ENCODE data around the gene TAPT1.
"Not testable (repeated sequence)": the region's sequence is repeated elsewhere in the genome, so short reads cannot be mapped to it uniquely, and the experiment has no call there.

The TAPT1 gene

GRCh38 chr4:16169490-16169889 is 56.8 kb downstream of the TAPT1 start:
- no peak for DNase-seq (ENCODE audit: low read depth)

GRCh38 chr4:16168710-16169388 is 57.4 kb downstream of the TAPT1 start:
- no peak for DNase-seq (ENCODE audit: low read depth)

- no peak for DNase-seq (ENCODE audit: low read depth)
Observed at GRCh38 chr4:16168144-16168543, 58.1 kb downstream of the TAPT1 start.

GRCh38 chr4:16165931-16166330 is 60.3 kb downstream of the TAPT1 start:
- no peak for DNase-seq (ENCODE audit: low read depth)

- DNase-seq (ENCODE audit: low read depth) = no peak
Observed at GRCh38 chr4:16162891-16163290, 63.4 kb downstream of the TAPT1 start.

- DNase-seq (ENCODE audit: low read depth) = no peak
Observed at GRCh38 chr4:16161851-16162408, 64.3 kb downstream of the TAPT1 start.

- peak; percentile 32 for DNase-seq (ENCODE audit: low read depth)
Observed at GRCh38 chr4:16160457-16160856, 65.8 kb downstream of the TAPT1 start.

GRCh38 chr4:16159286-16159685 is 67.0 kb downstream of the TAPT1 start:
- no peak for DNase-seq (ENCODE audit: low read depth)

GRCh38 chr4:16158504-16158852 is 67.8 kb downstream of the TAPT1 start:
- DNase-seq (ENCODE audit: low read depth) = no peak

GRCh38 chr4:16157609-16158503 is 68.4 kb downstream of the TAPT1 start:
- no peak for DNase-seq (ENCODE audit: low read depth)

- DNase-seq (ENCODE audit: low read depth) = no peak
Observed at GRCh38 chr4:16155528-16156169, 70.6 kb downstream of the TAPT1 start.

- DNase-seq (ENCODE audit: low read depth) = no peak
Observed at GRCh38 chr4:16154451-16154850, 71.8 kb downstream of the TAPT1 start.

GRCh38 chr4:16150716-16151115 is 75.6 kb downstream of the TAPT1 start:
- DNase-seq (ENCODE audit: low read depth) = no peak

GRCh38 chr4:16144913-16145312 is 81.4 kb downstream of the TAPT1 start:
- DNase-seq (ENCODE audit: low read depth) = not testable (repeated sequence)

GRCh38 chr4:16142598-16143310 is 83.5 kb downstream of the TAPT1 start:
- no peak for DNase-seq (ENCODE audit: low read depth)

- no peak for DNase-seq (ENCODE audit: low read depth)
Observed at GRCh38 chr4:16140879-16141249, 85.4 kb downstream of the TAPT1 start.

GRCh38 chr4:16140231-16140878 is 85.9 kb downstream of the TAPT1 start:
- no peak for DNase-seq (ENCODE audit: low read depth)

GRCh38 chr4:16139066-16139945 is 87.0 kb downstream of the TAPT1 start:
- DNase-seq (ENCODE audit: low read depth) = no peak

GRCh38 chr4:16136827-16137226 is 89.4 kb downstream of the TAPT1 start:
- no peak for DNase-seq (ENCODE audit: low read depth)

- no peak for DNase-seq (ENCODE audit: low read depth)
Observed at GRCh38 chr4:16136311-16136710, 90.0 kb downstream of the TAPT1 start.

GRCh38 chr4:16133406-16133805 is 92.9 kb downstream of the TAPT1 start:
- DNase-seq (ENCODE audit: low read depth) = no peak

Measured in CMK (cell line).